ENCODE measurements around the gene MMP25. TPM values are rescaled to one million over a fixed set of nuclear protein-coding genes. Genes with fewer than 3 reads are reported as not detected.
"Not testable (repeated sequence)": the region's sequence is repeated elsewhere in the genome, so short reads cannot be mapped to it uniquely, and the experiment has no call there.

MMP25 gene
- total RNA-seq, 1 experiment from 2014 or later, result not detected

DNA sequence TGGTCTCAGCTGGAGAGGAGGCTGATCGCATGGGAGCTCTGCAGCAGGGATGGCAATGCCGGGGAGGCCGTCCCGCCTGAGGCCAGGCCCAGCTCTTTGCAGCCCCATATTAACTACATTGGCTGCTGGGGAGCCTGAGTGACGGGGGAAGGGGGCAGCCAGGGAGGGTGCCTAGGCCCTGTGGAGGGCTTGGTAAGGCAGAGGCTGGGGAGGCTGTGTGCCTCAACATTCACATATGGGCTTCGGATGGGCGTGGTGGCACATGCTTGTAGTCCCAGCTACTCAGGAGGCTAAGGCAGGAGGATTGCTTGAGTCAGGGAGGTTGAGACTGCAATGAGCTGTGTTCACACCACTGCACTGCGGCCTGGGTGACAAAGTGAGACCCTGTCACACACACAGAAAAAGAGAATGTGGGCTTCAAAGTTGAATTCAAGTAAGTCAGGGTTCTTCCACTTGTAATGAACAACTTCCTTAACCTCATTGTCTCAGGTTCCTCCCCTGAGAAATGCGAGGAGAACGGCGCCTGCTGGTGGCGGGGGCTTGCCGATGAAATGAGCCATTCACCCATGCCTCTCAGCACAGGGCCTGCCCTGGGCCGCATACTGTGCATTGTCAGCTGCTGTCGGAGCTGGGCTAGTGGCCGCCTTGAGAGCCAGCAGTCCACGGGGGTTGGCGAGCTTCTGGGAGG, 26.4 kb downstream of the MMP25 start:
- not testable (repeated sequence) for DNase-seq (ENCODE audit: low read depth)

DNA sequence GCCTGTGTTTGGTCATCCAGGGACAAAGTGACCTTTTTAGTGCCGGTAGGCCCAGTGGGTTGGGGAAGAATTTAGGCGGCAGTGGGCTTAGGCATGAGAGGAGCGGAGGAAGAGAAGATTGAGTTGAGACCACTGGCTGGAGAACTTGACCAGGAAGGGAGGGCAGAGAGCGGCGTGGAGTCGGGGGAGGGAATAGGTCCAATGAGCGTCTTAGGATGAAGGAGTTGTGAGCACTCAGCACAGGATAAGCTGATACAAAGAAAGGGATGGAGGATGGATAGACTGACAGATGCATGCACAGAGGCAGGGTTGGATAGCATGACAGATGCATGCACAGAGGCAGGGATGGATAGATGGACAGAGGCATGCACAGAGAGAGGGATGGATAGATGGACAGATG, 27.1 kb downstream of the MMP25 start:
- no peak for DNase-seq (ENCODE audit: low read depth)

DNA sequence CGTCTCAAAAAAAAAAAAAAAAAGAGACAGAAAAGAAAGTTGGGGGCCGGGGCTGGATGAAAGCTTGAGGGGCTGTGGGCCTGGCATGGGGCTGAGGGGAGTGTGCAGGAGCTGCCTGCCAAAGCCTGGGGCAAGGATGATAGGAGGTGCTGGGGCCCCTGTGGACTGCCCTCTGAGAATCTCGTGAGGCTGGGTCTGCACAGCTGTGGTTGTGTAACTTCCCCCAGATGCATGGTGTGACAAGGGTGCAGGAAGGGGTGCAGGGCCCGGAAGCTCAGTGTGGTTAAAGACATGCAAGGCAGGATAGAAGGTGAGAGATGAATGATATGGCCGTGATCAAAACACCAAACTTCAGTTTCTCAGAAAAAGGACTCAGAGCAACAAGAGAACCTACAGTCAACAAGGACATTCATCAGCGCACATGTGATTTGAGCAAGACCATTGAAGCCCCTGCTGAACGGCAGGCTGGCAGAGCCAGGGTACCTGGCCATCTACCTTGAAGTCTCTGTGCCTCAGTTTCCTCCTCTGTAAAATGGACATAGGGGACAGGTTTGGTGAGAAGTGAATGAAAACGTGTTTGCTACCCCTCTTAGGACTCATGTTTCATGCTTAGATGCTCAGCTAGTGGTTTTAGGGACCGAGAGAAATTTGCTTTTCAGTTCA, 28.6 kb downstream of the MMP25 start:
- DNase-seq (ENCODE audit: low read depth), result no peak

DNA sequence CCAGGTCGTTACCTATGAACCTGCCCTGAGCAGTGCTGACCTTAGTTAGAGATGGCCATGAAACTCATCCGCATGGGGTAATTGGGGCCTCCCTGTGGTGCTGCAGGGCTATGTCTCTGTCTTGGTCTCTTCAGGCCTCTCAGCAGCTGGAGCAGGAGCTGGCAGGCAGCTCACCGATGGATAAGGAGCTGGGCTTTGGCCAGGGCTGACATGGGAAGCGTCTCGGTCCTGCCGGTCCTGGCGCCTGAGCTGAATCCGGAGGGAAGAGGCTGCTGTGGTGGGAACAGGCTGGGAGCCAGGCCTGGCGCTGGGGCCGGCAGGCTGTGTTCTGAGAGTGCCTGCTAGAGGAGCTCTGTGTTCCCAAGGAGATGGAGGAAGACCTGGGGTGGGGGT, 29.2 kb downstream of the MMP25 start:
- DNase-seq (ENCODE audit: low read depth), result no peak

DNA sequence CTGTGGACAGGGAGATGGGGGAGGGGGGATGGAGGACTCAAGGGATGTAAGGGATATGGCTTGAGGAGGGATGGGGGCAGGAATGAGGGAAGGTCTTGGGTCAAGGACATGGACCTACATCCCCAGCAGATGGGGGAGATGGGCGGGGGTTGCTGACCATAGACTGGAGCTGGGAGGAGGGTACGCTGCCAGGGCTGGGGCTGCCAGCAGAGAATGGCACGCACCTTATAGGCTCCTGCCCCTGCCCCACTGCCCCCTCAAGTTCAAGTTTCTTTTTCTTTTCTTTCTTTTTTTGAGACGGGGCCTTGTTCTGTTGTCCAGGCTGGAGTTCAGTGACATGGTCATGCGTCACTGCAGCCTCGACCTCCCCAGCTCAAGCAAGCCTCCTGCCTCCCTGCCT, 29.6 kb downstream of the MMP25 start:
- DNase-seq (ENCODE audit: low read depth), result not testable (repeated sequence)

DNA sequence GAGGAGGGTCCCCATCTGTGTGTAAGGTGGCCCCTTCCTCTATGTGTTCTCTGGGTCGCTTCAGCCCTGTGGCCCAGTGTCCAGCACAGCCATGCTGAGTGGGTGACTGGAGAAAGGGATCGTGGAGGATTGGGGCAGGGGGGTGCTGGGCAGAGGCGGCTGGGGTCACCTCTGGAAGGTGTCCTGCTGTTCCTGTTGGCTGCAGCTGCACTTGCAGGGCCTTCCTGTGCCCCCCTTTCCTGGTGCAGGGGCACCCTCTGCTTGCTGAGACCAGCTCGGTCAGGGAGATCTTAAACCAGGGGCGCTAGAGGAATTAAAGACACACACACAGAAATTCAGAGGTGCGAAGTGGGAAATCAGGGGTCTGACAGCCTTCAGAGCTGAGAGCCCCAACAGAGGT, 30.2 kb downstream of the MMP25 start:
- DNase-seq (ENCODE audit: low read depth), result no peak

DNA sequence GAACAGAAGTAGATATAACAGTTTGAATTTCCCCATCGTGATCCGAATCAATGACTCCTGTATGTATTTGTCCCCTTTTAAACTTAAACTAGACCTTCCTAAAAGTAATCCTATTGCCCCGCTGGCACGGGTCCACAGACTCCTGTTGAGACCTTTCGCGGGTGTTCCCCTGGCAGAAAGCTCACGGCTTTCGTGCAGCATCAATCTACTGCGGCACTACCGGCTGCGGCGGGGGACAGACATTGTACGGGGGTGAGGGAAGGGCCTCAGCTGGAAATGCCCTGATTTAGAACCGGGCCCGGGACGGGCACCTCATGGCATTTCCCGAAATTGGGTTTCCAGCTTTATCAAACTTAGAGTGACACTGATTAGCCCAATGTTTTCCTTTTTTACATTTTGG, 33.7 kb downstream of the MMP25 start:
- DNase-seq (ENCODE audit: low read depth), result no peak

DNA sequence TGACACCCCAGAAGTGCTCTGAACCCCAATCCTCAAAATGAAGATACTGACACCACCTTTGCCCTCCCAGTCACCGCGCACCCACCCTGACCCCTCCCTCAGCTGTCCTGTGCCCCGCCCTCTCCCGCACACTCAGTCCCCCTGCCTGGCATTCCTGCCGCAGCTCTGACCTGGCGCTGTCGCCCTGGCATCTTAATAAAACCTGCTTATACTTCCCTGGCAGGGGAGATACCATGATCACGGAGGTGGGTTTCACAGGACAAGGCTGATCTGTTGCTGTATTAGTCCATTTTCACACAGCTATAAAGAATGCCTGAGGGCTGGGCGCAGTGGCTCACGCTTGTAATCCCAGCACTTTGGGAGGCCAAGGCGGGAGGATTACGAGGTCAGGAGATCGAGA, 35.6 kb downstream of the MMP25 start:
- DNase-seq (ENCODE audit: low read depth), result not testable (repeated sequence)

DNA sequence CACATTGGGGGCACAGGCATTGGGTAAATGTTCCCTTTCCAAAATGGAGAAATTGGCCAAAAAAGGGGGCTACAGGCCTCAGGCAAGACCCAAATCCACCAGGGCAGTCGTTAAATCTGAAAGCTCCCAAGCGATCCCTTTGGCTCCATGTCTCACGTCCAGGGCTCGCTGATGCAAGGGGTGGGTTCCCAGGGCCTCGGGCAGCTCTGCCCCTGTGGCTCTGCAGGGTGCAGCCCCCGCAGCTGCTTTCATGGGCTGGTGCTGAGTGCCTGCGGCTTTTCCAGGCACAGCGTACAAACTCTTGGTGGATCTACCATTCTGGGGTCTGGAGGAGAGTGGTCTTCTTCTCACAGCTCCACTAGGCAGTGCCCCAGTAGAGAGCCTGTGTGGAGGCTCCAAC, 37.0 kb downstream of the MMP25 start:
- DNase-seq (ENCODE audit: low read depth), result not testable (repeated sequence)

DNA sequence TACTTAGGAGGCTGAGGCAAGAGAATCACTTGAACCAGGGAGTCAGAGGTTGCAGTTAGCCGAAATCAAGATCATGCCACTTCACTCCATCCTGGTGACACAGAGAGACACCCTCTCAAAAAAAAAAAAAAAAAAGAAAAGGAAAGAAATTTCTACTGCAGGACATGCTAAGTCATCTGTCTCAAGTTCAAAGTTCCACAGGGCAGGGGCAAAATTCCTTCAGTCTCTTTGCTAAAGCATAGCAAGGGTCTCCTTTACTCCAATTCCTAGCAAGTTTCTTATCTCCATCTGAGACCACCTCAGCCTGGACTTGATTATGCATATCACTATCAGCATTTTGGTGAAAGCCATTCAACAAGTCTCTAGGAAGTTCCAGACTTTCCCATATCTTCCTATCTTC, 38.1 kb downstream of the MMP25 start:
- DNase-seq (ENCODE audit: low read depth), result no peak

DNA sequence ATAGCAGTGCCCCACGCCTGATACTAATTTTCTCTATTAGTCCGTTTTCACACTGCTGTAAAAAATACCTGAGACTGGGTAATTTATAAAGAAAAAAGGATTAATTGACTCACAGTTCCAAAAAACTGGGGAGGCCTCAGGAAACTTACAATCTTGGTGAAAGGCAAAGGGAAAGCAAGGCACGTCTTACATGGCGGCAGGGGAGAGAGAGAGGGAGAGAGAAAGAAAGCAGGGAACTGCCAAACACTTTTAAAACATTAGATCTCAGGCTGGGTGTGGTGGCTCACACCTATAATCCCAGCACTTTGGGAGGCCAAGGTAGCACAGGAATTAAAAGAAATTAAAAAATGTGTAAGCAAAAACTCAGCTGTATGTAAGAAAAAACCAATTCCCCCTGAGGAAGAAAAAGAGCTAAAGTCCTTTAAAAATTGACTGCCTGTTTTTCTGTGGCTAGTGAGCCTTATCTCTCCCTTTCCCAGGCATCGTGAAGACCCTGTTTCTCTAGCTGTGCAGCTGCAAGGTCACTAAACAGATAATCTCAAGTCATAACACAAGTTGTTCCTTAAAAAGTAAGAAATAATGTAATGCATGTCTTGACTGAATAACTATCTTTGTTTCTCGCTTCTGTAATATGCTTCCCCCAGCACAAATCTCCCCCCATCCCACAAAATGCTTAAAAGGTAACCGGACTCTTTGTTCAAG, 38.8 kb downstream of the MMP25 start:
- no peak for DNase-seq (ENCODE audit: low read depth)

DNA sequence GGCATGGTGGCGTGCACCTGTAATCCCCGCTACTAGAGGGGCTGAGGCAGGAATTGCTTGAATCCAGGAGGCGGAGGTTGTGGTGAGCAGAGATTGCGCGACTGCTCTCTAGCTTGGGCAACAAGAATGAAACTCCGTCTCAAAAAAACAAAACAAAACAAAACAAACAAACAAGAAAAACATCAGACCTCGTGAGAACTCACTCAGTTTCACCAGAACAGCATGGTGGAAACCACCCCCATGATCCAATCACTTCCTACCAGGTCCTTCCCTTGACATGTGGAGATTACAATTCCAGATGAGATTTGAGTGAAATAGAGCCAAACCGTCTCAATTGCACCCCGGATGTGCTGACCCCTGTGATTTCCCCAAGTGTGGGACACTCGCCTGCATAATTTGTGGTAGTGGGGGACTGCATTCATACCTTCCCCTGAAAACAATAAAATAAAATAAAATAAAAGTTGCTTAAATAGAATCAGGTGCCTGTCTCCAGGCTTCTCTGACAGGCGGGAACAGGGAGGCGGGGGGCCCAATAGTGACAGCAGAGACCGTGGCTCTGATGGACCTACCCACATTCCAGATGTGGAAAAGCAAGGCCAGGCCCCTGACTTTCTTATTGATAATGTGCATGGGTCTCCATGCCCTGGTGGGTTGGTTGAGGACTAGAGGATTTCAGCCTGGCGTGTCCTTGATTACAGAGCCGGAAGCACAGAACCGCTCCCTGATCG, 39.7 kb downstream of the MMP25 start:
- DNase-seq (ENCODE audit: low read depth), result no peak

DNA sequence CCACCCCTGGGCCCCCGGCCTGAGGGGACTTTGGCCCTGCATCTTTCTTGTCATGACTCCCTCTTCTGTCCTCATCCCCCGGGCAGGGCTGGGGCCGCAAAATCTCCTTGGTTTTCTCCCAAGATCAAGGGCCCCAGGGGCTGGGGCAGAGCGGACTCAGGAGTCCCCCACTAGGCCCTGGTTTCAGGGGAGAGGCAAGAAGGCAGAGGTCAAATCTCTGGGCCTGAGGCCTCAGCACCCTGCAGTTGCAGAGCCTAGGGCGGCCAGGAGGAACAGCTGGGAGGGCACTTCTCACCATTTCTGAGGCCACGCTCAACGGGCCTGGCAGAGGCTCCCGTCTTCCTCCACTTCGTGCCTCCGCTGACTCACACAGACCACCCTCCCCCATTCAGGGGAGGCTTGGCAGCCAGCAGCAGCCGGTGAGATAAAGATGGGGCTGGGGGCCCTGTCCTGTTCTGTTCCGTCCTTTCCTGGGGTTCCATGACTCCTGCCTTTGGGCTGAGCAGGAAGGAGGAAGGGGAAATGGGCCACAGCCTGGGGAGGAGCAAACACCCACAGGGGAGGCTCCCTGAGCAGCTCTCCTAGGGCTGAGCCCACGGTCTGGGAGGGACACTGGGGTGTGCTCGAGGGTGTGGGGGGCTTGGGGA, 40.4 kb downstream of the MMP25 start:
- DNase-seq (ENCODE audit: low read depth), result no peak

DNA sequence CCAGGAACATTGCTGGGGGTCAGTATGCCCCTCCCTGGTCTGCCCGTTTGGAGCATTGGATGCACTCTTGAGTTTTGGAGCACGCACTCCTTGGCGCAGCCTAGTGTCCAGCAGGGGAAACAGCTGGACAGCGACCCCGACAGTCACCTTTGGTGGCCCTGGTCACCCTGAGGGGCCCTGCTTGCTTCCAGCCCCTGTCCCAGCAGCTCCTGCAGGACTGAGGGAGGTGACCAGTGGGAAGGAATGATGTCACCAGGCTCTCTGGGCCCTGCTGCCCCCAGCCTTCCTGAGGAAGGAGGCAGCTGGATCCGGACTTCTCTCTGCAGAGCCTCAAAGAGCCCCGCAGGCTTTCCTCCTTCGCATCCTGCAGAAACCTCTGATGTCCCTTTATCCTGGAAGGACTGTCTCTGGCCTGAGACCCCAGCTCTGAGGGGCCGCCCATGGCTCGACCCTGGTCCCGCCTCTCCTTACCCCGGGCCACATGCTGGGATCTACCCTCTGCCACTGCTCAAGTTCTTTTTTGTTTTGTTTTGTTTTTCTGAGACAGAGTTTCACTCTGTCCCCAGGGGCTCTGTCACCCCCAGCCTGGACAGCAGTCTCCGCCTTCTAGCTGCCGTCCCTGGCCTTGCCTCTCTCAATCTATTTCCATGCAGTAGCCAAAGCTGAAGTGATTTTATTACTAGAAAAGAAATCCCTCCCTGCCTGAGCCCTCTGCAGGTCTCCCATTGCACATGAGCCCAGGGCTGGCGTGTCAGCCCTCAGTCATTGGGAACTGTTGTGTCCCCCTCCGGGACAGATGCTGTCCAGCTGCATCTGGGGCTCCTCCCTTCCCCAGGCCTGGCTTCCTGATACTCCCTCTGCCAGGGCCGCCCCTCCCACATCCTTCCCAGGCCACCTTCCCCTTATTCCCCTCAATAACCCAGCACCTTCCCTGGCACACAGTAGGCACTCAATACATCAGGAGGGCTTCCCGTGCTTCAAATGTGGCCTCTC, 41.2 kb downstream of the MMP25 start:
- no peak for DNase-seq (ENCODE audit: low read depth)

DNA sequence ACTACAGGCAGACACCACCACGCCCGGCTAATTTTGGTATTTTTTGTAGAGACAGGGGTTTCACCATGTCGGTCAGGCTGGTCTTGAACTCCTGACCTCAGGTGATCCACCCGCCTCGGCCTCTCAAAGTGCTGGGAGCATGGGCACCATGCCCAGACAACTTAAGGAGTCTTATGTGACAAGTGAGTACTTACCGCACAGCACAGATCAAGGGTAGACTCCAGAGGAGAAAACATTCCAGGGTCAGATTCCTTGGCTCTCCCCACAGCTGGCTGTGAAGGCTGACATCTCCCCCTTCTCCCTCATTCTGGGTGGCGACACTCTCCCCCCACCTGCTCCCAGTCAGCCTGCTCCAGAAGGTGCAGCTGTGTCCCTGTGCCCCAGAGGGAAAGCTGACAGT, 42.1 kb downstream of the MMP25 start:
- DNase-seq (ENCODE audit: low read depth), result no peak

DNA sequence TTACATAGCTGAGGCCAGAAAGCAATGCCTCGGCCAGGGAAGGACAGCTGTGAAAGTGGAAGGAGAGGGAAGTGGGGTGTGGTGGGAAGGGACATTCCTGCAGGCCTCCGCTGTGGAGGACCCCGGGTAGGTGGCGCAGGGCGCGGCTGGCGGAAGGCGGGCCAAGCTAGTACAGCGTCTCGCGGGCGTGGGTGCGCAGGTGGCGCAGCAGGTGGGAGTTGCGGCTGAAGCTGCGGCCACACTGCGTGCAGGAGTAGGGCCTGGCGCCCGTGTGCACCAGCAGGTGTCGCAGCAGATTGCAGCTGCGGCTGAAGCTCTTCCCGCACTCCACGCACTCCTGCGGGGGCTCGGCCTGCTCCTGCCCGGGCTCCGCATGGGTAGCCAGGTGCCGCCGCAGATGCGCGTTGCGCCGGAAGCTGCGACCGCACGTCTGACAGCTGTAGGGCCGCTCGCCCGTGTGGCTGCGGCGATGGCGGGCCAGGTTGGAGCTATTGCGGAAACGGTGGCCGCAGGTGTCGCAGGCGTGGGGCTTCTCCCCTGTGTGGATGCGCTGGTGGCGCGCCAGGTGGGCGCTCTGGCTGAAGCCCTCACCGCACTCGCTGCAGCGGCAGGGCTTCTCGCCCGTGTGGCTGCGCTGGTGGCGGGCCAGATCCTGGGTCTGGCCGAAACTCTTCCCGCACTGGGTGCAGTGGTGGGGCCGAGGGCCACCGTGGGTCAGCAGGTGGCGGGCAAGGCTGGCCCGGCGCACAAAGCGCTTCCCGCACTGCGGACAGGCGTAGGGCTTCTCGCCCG, 42.8 kb downstream of the MMP25 start:
- DNase-seq (ENCODE audit: low read depth), result no peak

DNA sequence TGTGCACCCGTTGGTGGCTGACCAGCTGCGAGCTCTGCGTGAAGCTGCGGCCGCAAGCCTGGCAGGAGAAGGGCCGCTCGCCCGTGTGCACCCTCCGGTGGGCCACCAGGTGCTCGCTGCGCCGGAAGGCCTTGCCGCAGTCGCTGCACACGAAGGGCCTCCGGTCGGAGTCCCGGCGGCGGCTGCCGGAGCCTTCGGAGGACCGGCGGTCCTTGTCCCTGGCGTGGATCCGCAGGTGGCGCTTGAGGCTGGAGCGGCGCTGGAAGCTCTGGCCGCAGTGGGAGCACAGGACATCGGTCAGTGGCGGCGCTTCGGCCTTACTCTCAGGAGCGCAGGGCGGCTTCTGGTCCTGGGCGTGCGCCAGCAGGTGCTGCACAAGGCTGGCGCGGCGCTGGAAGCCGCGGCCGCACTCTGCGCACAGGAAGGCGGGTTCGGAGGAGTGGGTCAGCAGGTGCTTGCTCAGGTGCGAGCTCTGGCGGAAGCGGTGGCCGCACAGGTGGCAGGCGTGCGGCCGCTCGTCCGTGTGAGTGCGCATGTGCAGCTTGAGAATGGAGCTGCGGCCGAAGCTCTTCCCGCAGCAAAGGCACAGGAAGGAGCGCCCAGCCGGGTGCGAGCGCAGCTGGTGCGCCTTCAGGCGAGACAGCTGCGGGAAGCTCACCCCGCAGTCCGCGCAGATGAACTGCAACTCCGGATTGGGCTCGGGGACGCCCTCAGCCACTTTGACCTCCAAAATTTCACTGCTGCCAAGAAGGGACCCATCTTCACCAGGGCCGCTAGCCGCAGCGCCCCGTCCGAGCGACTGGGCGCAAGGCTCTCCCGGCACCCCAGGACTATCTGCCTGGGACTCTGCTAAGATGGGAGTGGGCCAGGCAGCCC, 43.6 kb downstream of the MMP25 start:
- no peak for DNase-seq (ENCODE audit: low read depth)

DNA sequence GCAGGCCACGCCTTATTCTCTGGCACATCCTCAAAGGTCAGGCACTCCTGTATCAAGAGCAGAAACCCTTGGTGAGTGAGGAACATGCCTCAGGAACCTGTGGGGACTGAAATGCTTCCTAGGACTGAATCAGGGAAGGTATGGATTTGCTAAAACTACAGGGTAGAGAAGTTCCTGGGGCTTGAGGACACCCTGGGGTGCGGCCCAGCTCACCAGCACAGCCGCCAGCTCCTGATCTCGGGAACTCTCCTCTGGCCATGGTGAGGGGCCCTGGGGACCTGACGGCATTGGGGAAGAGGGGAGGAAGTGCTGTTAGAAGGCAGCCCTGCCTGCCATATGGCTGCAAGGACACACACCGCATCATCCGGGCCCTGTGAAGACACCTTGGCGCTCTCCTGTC, 45.2 kb downstream of the MMP25 start:
- DNase-seq (ENCODE audit: low read depth), result no peak

DNA sequence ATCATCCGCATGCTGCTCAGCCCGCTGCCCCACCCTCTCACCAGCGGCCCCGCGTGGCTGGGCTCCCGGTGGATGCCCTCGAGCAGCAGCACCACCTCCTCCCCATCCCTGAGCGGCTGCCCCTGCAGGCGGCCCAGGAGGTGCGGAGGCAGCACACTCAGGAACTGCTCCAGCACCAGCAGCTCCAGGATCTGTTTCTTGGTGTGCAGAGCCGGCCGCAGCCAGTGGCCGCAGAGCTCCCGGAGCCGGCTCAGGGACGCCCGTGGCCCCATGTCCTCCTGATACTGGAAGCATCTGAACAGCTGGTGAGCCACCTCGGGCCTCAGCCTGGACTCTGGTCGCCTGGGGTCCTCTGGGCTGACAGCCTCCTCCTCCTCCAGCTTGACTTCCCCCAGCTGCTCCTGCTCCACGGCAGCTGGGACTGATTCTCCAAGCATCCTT, 46.2 kb downstream of the MMP25 start:
- no peak for DNase-seq (ENCODE audit: low read depth)
